ENCODE data around the gene YAP1.

Gene YAP1

DNA sequence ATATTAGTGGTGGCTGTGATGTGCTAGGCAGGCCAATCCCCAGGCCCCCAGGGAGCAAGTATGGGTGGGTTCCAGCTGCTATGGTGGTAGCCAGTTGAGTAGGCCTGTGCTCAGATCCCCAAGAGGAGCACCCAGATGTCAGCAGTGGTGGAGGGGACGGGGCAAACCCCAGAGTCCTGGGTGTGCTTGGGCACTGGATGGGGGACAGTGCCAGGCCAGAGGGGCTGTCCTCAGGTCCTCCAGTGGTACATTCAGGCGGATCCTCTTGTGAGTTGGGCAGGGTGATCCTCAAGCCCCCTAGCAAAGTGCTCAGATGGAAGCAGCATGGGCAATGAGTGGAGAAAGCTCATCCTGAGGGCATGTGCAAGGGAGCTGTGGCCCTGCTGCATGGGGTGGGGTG lies 37.0 kb upstream of the YAP1 start:
- H2AFZ ChIP-seq (ENCODE audit: low read depth, low read length, severe bottlenecking), result no peak overlapping the region
- 0 out of 2 replicates have a peak, but pooled peaks cover 9% of the 10 kb centered on the region for H3K9me3 ChIP-seq (ENCODE audit: insufficient read depth, low read length)

GRCh38 chr11:102079625-102080024 lies 30.6 kb upstream of the YAP1 start:
- no peaks in the 10 kb centered on the region for H3F3A ChIP-seq (ENCODE audit: insufficient read depth)
- no peaks in the 10 kb centered on the region for H3K36me3 ChIP-seq (ENCODE audit: low read length)
- TF ChIP-seq EZH2phosphoT487 (conservative IDR thresholded peaks at IDR 0.05; ENCODE audit: low read length), result no peak
- TF ChIP-seq, protein P1, sequence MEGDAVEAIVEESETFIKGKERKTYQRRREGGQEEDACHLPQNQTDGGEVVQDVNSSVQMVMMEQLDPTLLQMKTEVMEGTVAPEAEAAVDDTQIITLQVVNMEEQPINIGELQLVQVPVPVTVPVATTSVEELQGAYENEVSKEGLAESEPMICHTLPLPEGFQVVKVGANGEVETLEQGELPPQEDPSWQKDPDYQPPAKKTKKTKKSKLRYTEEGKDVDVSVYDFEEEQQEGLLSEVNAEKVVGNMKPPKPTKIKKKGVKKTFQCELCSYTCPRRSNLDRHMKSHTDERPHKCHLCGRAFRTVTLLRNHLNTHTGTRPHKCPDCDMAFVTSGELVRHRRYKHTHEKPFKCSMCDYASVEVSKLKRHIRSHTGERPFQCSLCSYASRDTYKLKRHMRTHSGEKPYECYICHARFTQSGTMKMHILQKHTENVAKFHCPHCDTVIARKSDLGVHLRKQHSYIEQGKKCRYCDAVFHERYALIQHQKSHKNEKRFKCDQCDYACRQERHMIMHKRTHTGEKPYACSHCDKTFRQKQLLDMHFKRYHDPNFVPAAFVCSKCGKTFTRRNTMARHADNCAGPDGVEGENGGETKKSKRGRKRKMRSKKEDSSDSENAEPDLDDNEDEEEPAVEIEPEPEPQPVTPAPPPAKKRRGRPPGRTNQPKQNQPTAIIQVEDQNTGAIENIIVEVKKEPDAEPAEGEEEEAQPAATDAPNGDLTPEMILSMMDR (IDR thresholded peaks at IDR 0.05; ENCODE audit: insufficient read depth, low read length, poor library complexity, severe bottlenecking), result no peak
- H3K4me2 ChIP-seq (ENCODE audit: low read depth, low read length, poor library complexity, severe bottlenecking), result no peak overlapping the region
- H4K20me1 ChIP-seq (ENCODE audit: low read depth, low read length), result no peaks in the 10 kb centered on the region
- H3K9ac ChIP-seq (ENCODE audit: low read length), result no peak overlapping the region
- no peaks in the 10 kb centered on the region for H3K79me2 ChIP-seq (ENCODE audit: insufficient read depth, low read length)
- H3K27ac ChIP-seq (ENCODE audit: low read depth, low read length), result no peak overlapping the region
- no peak overlapping the region for H3K4me3 ChIP-seq (ENCODE audit: insufficient read depth, low read length, poor library complexity, severe bottlenecking)
- 0 out of 2 replicates have a peak, but pooled peaks cover 3% of the 10 kb centered on the region for H3K27me3 ChIP-seq (ENCODE audit: low read length)
- no peak overlapping the region for H2AFZ ChIP-seq (ENCODE audit: low read depth, low read length, severe bottlenecking)
- no peaks in the 10 kb centered on the region for H3K9me3 ChIP-seq (ENCODE audit: insufficient read depth, low read length)
- H3K9me2 ChIP-seq (replicated peaks; ENCODE audit: insufficient read depth, low read length), result no peaks in the 10 kb centered on the region

More for the DNA sequence above, 37.0 kb upstream of the YAP1 start:
- H3F3A ChIP-seq (ENCODE audit: insufficient read depth), result no peaks in the 10 kb centered on the region
- no peaks in the 10 kb centered on the region for H3K9me2 ChIP-seq (replicated peaks; ENCODE audit: insufficient read depth, low read length)
- H3K27ac ChIP-seq (ENCODE audit: low read depth, low read length), result no peak overlapping the region
- H4K20me1 ChIP-seq (ENCODE audit: low read depth, low read length), result no peaks in the 10 kb centered on the region
- H3K27me3 ChIP-seq (ENCODE audit: low read length), result 0 out of 2 replicates have a peak, but pooled peaks cover 3% of the 10 kb centered on the region
- no peak overlapping the region for H3K4me2 ChIP-seq (ENCODE audit: low read depth, low read length, poor library complexity, severe bottlenecking)
- TF ChIP-seq EZH2phosphoT487 (conservative IDR thresholded peaks at IDR 0.05; ENCODE audit: low read length), result no peak
- TF ChIP-seq, protein P1 (IDR thresholded peaks at IDR 0.05; ENCODE audit: insufficient read depth, low read length, poor library complexity, severe bottlenecking), result no peak
- no peaks in the 10 kb centered on the region for H3K36me3 ChIP-seq (ENCODE audit: low read length)
- no peak overlapping the region for H3K4me3 ChIP-seq (ENCODE audit: insufficient read depth, low read length, poor library complexity, severe bottlenecking)
- no peak overlapping the region for H3K9ac ChIP-seq (ENCODE audit: low read length)
- no peaks in the 10 kb centered on the region for H3K79me2 ChIP-seq (ENCODE audit: insufficient read depth, low read length)

DNA sequence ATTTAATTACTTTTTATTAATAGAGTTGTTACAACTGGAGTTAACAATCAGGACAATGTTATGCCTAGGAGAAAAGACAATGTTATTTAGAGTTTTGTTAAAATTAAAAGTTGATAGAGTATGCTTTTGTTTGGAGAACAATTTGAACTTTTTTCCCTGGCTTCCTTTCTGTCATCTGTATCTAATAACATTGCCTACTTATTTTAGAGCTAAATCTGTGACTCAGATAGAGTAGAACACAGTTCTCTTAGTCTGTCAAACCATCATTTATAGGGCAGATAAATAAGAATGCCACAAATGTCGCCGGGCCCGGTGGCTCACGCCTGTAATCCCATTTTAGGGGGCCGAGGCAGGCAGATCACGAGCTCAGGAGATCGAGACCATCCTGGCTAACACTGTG lies 28.9 kb upstream of the YAP1 start:
- H3K27me3 ChIP-seq (ENCODE audit: low read length), result 0 out of 2 replicates have a peak, but pooled peaks cover 2% of the 10 kb centered on the region
- H3K4me3 ChIP-seq (ENCODE audit: insufficient read depth, low read length, poor library complexity, severe bottlenecking), result no peak overlapping the region
- no peaks in the 10 kb centered on the region for H3K9me2 ChIP-seq (replicated peaks; ENCODE audit: insufficient read depth, low read length)
- H2AFZ ChIP-seq (ENCODE audit: low read depth, low read length, severe bottlenecking), result no peak overlapping the region
- no peaks in the 10 kb centered on the region for H3K79me2 ChIP-seq (ENCODE audit: insufficient read depth, low read length)
- TF ChIP-seq, protein P1 (IDR thresholded peaks at IDR 0.05; ENCODE audit: insufficient read depth, low read length, poor library complexity, severe bottlenecking), result no peak
- no peak for TF ChIP-seq EZH2phosphoT487 (conservative IDR thresholded peaks at IDR 0.05; ENCODE audit: low read length)
- no peaks in the 10 kb centered on the region for H3K36me3 ChIP-seq (ENCODE audit: low read length)
- no peaks in the 10 kb centered on the region for H4K20me1 ChIP-seq (ENCODE audit: low read depth, low read length)
- no peaks in the 10 kb centered on the region for H3K9me3 ChIP-seq (ENCODE audit: insufficient read depth, low read length)
- H3F3A ChIP-seq (ENCODE audit: insufficient read depth), result no peaks in the 10 kb centered on the region
- no peak overlapping the region for H3K9ac ChIP-seq (ENCODE audit: low read length)
- H3K27ac ChIP-seq (ENCODE audit: low read depth, low read length), result no peak overlapping the region
- no peak overlapping the region for H3K4me2 ChIP-seq (ENCODE audit: low read depth, low read length, poor library complexity, severe bottlenecking)
